Effector CD4-positive, alpha-beta T cell (primary cell): Measurements from ENCODE around the gene TEK. TPM values are rescaled to one million over a fixed set of nuclear protein-coding genes. Genes with fewer than 3 reads are reported as not detected.
"Not testable (repeated sequence)": the region's sequence is repeated elsewhere in the genome, so short reads cannot be mapped to it uniquely, and the experiment has no call there.

ENCODE experiments used
- DNase-seq: peaks from one replicate; pipeline ENCODE4 v3.0.0-alpha.2; 2020
- total RNA-seq: gene quantifications from one replicate; lab custom pipeline; 2026; lab: John Stamatoyannopoulos, UW

TEK gene
- not detected for total RNA-seq

DNA sequence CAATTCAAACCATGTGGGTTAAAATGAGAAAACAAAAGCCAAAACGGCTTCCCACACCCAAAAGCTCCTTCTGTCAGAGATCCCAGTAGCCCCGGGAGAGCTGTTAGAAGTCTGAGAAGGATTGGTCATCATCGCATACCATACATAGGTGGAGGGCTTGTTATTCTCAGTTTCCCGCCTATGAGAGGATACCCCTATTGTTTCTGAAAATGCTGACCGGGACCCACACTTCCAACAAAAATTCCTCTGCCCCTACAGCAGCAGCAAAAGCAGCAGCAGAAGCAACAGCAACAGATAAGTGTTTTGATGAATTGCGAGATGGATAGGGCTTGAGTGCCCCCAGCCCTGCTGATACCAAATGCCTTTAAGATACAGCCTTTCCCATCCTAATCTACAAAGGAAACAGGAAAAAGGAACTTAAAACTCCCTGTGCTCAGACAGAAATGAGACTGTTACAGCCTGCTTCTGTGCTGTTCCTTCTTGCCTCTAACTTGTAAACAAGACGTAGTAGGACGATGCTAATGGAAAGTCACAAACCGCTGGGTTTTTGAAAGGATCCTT lies at the start of gene TEK:
TSS of gene TEK (plus strand) at position 245 of the 561 bp plus-strand sequence. CDS start 366 bp downstream, outside the sequence.
- no peak for DNase-seq

DNA sequence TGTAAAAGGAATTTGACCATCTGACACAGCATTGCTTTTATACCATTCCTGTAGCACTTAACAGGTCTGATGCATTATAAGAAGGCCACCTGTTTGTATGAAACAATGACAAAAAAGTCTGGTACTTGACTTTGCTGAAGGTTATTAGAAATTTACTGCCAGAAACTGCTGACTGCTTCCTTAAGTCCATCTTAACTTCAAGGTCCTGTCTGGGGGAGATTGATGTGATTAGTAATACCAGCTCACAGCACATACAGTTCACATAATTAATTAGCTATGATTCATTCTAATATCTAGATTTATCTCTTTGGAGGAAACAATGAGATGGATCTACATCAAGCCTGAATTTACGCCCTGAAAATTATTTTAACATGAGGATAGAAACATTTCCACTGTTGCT lies 49.6 kb upstream of the TEK start:
- no peak for DNase-seq

DNA sequence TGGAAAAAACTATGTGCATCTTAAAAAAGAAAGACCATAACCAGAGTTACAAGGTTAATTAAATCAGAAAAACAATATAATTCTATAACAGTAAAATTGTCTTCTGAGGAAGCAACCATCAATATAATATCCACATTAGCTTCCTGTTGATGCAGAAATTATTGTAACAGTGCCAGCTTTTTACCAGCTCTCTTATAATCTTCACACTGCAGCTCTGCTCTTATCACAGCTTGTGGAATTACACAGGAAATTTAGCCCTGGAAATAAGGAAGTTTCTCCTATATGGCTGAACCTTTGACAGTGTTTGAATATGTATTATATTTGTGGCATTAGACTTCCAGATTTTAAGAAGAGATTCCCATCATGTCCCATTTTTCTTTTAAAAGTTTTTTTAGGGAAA lies 49.1 kb upstream of the TEK start:
- no peak for DNase-seq

DNA sequence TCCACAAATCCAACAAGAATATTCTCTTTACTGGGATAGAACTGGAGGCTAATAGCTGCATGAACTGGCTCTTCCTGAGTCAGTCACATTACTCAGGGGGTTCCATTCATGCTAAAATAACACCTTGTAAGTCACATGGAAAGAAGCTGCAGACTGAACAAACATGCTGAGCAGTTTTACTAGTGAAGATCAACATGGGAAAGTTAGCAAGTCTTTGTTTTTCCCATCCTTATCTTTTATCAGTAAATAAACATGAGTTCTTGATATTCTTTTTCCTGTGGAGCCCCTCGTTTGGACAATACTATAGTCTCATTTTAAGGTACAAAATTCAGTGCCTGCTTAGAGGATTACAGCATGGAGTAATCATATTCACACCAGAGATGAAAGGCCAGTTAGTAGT lies 43.7 kb upstream of the TEK start:
- DNase-seq: no peak

DNA sequence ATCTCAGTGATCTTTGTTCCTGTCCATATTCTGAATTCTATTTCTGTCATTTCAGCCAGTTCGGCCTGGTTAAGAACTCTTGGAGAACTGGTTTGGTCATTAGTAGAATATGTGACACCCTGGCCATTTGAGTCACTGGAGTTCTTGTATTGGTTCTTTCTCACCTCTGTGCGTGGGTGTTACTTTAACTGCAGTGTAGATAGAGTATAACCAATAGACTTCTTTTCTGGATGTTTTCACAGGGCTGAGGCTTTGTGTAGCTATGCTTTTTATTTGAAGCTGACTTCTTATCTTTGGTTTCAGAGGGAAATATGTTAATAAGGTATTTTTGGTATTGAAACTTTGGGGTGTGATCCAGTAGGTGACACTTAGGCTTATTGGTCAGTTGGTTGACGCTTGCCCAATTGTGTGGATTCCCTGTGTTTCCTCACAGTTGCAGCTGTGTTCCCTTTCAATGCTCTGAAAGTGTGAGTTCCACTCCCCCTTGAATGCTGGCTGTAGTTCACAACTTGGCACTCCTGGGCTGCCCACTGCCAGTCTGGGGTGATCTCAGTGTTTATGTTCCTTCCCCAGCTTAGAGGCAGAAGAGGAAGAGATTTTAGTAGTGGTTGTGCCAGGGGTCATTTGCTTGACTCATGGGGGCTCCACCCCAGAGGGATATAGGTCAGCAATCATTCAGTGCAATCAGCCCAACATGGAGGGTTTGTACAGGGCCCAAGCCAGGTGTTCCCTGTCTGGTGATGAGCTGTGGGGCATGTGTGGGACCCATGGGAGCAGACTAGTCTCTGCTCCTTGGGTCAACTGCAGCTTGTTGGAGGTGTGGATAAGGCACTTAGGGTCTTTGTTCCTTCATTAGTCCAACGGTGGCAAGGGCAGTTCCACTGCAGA lies 34.9 kb upstream of the TEK start:
- DNase-seq: no peak

DNA sequence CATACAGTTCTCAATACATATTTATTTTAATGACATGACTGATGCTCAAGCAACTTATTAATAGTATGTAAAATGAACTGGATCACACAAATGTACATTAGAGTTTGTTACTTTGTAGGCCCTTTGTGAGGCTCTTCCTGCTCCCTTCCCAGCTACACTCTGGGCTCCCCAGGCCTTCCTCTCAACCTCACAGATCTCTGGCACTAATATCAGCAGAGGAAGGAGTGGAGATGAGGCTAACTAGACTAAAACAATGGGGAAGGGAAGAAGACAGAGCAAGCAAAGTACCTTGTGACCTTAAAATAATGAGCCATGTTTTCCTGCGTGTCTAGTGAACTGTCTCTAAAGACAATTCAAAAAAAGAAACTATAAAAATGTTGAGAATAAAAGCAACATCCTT lies 30.3 kb upstream of the TEK start:
- no peak for DNase-seq

DNA sequence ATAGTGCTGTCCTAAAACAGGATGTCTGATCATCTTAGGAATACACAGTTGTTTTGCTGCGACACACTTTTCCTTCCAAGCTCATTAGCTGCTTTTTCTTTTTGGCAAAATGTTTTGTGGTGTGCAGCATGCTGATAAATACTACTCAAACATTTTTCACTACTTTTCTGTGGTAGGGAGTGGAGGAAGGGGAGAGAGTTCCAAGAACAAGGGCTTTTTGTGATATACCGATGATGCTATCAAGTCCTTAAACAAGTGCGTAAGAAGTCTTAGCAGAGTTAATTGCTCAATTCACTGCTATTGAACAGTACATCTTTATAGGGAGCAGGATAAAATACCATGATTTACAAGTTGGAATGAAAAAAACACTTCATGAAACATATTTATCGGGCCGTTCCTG lies 23.6 kb upstream of the TEK start:
- DNase-seq: no peak

DNA sequence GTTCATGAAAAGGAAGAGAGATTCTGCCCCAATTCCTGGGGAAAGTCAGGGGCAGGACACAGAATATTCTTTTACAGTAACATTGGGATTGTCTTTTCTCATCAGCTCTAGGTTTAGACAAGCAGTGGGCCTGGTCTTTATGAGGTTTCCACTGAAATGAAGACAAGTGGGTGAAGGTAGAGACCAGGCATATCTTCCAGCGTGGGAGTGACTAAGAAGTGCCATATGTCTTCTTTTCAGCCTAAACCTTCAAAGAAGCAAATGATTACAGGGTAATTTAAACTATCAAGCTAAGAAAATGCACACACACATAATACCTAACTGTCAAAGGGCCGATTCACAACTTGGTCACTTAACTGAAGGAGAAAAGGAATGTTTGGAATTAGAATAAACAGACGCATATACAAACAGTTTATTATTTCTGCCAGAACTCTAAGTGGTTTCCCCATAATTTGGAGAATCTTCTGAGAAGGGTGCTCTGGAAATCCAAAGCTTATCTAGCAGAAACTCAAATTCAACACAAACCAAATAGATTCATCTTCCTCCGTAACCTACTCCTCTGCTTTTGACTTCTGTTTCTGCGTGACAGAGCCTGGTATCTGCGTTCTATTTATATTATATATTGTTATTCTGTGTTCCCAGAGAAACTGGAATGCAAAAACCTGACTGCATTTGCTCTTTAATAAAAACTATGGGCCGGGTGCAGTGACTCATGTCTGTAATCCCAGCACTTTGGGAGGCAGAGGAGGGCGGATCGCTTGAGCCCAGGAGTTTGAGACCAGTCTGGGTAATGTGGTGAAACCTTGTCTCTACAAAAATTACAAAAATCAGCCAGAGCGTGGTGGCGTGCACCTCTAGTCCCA lies 22.0 kb upstream of the TEK start:
- no peak for DNase-seq

DNA sequence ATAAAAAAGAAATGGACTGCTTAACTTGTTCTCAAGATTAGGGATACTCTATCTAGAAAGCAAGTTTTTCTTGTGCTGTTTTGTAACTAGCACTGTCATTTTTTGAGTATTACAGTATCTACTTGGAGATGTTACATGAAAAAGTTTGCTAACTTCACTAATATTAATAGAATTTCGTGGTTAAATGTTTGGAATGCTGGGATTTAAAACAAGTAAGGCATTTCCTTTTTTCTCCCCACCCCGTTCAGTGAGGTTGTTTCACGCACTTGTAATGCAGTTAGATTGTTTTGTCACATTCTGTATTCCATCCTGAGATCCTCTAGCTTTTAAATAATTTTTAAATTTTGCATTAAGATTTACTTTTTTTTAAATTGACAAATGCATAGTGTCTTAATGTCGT lies 20.0 kb upstream of the TEK start:
- DNase-seq: no peak

DNA sequence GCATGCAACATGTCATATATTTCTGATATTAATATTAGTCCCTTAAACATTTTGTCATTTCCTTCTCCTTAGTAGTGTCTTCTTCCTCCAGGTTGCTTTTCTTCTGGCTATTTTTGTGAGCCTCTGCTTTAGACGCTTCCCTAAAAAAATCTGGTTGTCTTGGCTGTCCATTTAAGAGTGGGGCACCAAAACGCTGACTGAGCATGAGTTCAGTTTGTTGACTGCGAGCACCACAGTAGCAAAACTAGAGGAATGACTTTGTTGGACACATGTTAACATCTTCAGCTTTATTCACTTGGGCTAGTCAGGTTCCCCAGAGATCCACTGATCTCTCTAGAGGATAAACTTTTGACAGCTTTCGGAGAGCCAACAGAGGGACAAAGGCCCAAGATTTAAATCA lies 19.3 kb upstream of the TEK start:
- no peak for DNase-seq

DNA sequence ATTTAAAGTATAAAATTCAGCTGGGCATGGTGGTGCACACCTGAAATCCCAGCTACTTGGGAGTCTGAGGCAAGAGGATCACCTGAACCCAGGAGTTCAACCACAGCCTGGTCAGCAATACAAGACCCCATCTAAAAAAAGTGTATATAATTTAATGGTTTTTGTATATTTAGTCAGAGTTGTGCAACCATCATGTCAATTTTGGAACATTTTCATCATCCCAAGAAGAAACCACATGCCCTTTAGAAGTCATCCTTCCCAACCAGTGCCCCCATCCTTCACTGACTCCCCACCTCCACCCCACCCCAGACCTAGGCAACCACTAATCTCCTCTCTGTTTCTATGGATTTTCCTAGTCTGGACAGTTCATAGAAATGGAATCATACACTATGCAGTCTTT lies 18.8 kb upstream of the TEK start:
- no peak for DNase-seq

DNA sequence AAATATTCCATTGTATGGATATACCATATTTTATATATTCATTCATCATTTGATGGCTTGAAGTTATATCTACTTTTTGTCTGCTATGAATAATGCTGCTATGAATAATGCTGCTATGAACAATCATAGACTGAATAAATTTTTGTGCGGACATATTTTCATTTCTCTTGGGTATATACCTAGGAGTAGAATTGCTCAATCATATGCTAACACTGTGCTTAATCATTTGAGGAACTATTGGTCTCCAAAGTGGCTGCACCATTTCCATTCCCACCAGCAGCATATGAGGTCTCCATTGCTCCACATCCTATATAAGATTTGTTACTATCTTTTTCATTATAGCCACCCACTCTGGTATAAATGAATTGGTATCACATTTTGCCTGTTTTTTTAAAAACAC lies 18.3 kb upstream of the TEK start:
- no peak for DNase-seq

DNA sequence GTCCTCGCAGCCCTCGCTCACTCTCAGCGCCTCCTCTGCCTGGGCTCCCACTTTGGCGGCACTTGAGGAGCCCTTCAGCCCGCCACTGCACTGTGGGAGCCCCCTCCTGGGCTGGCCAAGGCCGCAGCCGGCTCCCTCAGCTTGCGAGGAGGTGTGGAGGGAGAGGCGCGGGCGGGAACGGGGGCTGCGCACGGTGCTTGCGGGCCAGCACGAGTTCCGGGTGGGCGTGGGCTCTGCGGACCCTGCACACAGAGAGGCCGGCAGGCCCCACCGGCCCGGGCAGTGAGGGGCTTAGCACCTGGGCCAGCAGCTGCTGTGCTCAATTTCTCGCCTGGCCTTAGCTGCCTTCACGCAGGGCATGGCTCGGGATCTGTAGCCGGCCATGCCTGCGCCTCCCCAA lies 16.5 kb upstream of the TEK start:
- DNase-seq: not testable (repeated sequence)

DNA sequence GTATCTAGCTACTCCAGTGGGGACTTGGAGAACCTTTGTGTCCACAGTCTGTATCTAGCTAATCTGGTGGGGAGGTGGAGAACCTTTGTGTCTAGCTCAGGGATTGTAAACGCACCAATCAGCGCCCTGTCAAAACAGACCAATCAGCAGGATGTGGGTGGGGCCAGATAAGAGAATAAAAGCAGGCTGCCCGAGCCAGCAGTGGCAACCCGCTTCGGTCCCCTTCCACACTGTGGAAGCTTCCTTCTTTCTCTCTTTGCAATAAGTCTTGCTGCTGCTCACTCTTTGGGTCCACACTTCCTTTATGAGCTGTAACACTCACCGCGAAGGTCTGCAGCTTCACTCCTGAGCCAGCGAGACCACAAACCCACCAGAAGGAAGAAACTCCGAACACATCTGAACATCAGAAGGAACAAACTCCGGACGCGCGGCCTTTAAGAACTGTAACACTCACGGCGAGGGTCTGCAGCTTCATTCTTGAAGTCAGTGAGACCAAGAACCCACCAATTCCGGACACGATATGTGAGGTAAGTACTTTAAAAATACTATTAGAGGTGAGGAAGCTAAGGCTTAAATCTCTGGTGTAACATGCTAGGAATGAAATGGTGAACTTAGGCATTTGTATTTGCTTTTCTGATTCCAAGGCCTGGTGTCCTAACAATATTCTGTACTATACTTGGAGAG lies 15.5 kb upstream of the TEK start:
- DNase-seq: not testable (repeated sequence)

DNA sequence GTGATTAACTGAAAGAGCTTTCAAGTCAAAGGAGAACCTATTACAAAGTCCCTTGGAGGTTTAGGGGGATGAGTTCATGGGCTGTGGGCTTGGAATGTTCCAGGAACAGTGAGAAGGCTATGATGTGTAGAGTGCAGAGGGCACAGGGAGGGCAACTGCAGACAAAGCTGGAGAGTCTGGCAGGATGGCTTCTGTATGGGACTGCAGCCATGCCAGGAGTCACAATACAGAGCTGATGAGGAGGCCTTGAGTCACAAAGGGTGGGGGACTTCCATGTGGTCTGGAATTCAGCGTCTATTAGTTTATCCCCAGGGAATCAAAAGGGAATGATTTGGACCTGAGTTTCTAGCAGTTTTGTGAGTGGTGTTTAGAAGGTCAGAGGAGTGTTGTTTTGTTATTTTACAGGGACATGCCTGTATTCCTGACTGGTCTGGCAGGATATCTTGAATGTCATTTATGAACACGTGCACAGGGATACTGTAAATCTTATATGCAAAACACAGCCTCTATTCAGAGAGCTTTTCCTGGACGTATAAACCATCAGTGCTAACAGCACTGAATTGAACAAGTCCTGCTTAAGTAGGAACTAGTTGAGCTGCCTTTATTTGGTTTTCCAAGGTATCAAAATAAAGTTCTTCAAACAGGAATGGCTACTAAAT lies 14.3 kb upstream of the TEK start:
- DNase-seq: no peak

DNA sequence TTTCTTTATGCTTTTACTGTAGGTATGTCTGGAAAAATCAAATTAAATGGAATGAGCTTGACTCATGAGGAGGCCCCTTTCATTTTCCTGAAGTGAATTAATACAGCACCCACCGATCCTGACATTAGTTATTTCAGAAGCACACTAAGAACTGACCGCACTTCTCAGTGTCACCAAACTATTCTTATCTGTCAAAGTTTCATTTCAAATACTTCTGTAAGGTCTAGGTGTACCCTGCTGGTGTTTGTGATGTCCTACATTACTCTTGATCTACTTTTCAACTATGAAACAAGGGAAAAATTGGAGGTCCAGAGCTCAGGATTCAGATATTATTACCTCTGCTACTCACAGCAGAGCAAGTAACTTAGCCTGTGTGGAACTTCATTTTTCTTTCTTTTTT lies 1.8 kb upstream of the TEK start:
- no peak for DNase-seq

DNA sequence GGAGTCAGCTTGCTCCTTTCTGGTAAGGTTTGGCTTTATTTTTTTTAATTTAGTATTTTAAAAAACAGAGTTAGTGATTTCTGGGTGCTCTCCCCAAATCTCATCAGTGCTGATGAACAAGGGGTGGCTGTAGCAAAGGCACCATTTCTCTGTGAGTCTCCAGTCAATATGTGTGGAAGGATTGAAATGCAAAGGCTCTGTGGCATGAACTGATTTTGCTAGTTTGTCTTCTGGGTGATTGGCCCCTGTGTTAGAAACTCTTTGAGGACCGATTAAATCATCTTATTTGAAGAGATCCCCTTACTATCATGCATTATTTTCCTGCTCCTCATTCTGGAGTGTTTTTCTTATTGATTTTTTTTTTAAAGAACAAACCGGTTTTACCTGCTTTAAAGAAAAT lies 596 bp downstream of the TEK start:
- no peak for DNase-seq

DNA sequence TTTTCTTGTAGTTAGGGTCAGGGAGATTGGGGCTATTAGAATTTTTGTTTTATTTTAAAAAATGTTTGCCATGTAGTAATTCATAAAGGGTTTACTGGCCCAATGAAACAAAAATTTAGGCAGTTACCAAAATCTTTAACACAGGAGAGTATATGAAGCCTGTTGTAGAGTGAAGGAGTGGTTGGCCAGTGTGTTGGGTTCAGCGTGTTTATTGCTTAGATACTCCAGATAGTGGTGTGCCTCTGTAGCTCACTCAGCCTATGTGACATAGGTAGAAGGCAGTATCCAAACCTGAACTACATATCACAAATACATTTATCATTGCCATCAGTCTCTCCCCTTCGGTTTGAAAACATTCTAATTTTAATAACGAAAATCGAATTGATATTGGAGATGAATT lies 1.2 kb downstream of the TEK start:
- DNase-seq: no peak

DNA sequence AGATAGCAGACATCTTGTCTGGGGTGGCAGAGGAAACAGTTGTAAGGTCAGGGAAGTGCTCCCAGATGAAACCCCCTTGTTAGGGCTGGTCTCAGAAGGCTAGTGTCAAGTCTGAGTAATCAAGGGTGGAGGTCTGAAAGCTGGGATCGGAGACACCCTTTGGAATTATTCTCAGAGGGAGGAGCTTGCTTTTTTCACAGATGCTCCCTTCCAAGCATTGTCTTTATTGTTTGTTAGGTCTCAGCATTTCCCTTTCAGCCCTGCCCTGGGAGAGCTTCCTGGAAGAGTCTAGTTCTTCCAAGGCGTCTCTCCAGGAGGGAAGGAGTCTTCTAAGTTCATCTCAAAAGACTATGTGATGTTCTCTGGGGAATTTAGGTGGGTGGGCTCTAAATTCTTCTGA lies 3.2 kb downstream of the TEK start:
- DNase-seq: no peak

DNA sequence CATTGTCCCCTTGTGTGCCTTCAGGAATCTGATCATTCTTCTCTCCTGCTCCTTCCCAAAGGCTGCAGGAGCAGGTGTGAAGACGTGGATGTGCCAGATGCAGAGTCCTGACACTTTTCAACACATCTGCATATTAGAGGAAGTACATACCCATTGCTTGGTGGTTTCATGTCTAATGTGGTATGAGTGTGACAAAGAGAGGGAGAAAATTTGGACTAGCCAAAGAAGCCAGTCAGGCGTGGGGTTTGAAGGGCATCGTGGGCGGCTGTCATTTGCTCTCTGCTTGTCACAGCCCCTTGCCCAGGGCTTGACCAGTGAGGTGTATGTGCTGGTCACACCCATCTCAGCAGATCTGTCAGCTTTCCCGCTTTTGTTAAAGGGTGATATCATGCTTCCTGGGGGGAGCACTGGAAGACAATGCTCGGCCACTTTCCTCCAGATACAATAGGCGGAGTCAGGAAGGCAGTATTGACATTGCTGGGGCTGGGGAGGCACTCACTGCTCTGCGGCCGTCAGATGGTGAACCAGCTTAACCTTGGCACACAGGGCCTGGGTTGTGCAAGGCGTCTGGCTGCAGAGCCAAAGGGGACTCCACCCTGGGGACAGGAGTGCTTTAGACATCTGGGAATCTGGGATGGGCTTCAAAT lies 8.6 kb downstream of the TEK start:
- DNase-seq: no peak

DNA sequence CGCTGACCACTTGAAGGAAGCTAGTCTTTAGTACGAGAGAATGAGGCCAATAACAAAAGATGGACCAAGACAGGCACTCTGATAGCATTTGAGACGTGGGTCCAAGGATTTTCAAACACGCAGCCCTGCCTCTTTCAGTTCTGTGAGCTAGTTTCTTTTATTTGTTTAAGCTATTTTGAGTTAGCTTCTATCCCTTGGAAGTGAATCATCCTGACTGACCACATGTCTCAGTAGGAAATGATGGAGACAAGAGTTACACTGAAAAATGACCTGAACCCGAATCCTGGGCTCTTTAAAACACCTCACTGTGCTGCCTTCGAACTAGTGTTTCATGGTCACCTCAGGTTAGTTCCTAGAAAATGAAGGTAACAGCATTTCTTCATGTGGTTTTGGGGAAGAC lies 9.9 kb downstream of the TEK start:
- DNase-seq: no peak

DNA sequence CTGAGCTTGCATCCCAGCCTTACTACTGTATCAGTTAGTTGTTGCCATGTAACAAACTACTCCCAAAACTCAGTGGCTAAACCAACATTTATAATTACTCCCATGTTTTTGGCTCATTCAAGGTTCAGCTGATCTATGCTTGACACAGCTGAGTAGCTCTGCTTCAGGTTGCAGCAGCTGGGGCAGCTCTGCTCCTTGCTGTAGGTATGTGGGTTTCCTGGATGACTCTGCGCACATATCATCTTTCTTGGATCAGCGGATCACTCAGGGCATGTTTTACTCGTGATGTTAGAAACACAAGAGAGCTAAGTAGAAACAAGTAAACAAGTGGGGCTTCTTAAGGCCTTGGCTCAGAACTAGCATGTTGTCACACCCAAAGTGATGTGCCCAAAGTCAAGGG lies 15.1 kb downstream of the TEK start:
- no peak for DNase-seq
